TTC549 (cell line): ENCODE data around the gene GRIFIN.

Experiments
- FAIRE-seq: peaks from 2 replicates; lab custom pipeline; 2012; peaks lifted over from hg19 to GRCh38; lab: Jason Lieb, UNC

GRIFIN gene

DNA sequence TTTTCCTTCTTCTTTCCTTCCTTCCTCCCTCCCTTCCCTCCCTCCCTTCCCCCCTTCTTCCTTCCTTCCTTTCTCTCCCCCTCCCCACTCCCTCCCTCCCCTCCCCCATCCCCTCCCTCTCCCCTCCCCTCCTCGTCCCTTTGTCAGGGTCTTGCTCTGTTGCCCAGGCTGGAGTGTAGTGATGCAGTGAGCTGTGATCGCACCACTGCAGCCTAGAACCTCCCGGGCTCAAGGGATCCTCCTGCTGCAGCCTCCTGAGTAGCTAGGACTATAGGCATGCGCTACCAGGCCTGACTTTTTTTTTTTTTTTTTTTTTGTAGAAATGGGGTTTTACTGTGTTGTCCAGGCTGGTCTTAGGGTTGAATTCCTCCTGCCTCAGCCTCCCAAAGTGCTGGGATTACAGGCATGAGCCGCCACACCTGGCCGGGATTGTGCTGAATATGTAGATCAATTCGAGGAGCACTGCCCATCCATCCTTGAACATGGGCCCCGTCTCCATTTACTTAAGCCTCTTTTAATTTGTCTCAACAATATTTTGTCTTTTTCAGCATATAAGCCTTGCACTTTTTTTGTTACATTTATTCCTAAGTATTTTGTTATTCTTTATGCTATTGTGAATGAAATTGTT lies 23.4 kb downstream of the GRIFIN start:
- no peak for FAIRE-seq

DNA sequence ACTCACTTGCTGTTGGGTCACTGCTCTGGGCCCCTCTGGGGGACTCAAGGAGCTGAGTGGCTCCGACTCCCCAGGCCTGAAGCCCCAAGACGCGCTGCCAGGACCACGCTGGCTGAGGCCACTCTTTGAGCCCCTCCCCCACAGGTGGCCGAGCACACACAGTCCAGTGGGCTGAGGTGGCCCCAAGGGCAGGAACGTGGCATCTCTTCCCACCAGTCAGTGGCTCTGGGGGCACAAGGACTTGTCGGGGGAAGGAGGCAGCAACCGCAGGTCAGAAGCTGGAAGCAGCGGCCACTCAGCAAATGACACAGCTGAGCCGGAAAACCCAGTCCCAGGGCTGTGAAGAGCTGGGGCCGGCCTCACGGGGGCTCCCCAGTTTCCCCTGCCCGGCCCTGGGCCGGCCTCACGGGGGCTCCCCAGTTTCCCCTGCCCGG lies 24.1 kb downstream of the GRIFIN start:
- no peak for FAIRE-seq

- no peak for FAIRE-seq
Measured at GRCh38 chr7:2451171-2452073, 24.8 kb downstream of the GRIFIN start.

DNA sequence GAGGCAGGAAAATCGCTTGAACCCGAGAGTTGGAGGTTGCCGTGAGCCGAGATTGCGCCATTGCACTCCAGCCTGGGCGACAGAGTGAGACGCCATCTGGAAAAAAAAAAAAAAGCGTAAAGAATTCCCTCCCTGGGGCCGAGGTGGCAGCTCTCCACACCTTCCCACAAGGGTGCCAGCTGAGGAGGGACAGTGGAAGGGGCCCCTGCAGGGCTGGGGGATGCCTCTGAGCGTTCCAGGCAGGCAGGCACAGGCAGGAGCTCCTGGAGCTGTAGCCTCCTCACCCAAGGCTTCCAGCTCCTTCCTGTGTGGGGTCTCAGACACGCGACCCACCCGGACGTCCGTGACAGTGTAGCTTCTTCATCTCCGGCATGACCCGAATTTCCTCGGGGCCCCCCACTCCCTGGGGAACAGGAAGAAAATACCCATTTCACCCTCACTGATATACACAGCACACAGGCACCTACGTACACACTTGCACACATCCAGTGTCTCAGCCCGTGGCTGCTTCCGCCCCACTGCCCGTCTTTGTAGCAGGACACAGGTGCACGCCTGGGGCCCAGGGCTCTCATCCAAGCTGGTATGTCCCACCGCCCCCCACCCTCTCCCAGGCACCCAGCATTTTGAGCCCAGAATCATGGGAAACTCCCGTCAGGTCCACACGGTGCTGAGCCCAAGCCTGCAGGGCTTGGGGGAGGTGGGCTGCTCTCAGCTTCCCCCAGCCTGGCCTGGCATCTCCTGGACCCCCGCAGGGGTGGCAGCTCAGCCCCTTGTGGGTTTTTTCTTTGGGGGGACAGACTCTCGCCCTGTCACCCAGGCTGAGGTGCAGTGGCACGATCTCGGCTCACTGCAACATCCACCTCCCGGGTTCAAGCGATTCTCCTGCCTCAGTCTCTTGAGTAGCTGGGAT lies 25.7 kb downstream of the GRIFIN start:
- FAIRE-seq, result no peak

GRCh38 chr7:2446676-2447075 lies 29.5 kb downstream of the GRIFIN start:
- FAIRE-seq, result no peak

DNA sequence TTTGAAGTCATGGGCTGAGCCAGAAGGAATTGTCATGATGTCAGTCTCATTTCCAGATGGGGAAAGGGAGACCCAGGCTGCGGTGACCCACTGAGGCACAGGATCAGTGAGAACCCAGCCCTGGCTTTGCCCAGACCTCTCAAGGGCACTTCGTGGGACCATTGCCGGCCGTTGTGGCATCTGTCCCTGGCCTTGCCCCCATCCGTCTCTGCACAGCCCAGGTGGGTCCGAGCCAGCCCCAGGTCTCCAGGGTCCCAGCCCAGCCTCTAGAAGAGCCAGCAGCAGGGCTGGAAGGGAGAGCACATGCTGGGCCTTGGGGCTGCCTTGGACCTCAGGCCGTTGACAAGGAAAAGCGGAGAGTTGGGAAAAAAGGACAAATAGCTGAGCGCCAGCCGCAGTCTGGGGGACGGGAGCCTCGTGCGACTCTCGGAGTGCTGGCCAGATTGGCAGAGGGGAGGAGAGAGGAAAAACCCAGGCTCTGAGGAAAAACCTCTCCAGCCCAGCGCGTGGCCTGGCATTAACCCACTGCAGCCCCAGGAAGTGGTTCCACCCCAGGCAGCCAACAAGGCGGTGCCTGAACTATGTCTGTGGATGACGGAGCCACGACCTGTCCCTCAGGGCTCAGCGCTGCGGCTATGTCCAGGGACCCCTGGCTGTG lies 30.2 kb downstream of the GRIFIN start:
- FAIRE-seq, result no peak

DNA sequence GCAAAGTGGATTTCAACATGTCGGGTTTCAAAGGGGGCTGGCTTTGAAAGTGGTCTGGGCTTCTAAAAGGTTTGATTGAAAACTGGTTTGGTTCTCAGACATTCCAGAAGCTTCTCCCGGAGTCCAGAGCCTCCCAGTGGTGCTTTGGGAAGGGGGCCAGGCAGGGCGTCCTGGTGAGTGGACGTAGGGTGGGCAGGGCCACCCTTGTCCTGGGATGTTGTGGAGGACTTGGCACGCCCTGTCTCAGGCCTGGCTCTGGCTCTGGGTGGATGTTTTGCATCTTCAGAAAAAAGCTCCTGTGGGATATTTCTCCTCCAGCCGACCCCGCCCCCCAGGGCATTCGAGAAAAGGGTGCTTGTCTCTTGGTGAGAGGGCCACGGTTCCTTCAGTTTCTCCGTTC lies 31.2 kb downstream of the GRIFIN start:
- FAIRE-seq, result no peak

- FAIRE-seq, result no peak
Measured at GRCh38 chr7:2444476-2444875, 31.7 kb downstream of the GRIFIN start.

DNA sequence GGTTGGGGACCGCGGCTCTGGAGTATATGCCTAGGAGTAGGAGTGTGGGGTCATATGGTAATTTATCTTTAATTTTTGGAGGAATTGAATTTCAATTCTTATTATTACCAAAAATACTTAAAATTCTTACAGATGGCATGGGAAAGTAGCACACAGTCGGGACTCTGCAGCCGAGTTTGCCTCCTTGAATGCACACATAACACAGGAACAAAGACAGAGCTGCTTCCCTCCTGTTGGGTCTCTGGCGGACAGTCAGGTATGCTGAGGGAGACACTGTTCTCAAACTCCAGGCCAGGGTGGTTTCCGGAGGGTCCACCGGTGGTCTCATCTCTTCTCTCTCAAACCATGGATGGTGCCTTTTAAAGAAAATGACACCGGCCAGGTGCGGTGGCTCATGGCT lies 32.7 kb downstream of the GRIFIN start:
- no peak for FAIRE-seq

- FAIRE-seq, result no peak
Measured at GRCh38 chr7:2441430-2442058, 34.7 kb downstream of the GRIFIN start.

DNA sequence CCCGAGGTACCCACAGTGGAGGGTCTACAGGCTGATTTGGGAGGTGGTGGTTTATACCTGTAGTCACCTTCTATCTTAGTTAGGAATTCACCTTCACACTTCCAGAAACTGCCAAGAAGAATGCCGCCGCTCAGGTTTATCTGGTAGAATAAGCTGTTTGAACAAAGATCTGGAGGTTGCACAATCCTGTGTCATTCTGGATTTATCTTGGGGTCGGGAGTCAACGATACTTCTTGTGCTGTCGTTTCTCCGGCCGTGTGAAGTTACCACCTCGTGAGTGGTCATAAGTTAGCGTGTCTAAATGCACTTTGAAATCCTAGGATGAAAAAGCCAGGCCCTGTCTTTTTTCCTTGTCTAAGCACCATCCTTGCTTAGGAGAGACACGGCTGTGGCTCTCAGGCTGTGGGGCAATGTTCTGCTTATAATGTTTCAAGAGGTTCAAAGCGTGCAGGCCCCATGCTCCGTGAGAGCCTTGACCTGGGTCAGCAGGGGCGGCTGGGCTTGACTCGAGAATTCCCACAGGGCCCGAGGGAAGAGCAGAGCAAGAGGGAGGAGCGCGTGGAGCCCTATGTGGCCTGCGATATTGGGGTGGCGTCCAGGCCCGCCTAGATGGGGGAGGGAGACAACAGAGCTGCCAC lies 35.5 kb downstream of the GRIFIN start:
- FAIRE-seq, result no peak

DNA sequence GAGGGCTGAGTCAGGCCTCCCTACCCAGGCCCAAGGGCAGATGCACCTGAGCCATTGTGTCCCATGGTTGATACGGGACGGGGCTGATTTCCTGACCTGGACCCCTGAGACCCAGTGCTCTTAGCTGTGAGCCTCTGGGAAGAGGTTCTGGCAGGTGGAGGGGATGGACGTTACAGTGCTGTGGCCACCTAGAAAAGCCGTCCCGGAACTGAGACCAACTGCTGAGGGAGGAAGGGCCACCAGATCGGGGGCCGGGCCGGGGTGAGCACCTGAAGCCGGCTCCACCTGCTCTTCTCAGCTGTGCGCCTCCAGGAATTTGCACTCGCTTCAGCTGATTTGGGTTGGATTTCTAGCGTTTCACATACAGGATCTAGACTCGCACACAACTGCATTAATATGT lies 37.4 kb downstream of the GRIFIN start:
- no peak for FAIRE-seq

DNA sequence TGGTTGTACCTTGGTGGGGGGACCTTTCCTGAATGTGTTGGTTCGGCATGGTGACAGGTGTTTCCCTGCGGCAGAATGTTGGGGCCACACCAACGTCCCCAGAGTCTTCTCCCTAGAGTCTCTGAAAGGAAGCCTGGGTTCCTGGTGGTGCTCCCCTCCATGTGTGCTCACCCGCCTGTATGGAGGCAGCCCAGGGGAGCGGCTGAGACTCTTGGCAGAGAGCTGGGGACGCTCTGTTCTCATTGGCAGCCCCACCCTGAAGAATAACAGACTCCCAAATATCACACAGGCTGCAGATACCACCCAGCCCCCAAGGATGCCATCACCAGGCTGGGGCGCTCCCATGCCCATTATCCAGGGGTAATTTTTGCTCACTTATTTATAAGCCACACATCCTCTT lies 38.0 kb downstream of the GRIFIN start:
- no peak for FAIRE-seq

GRCh38 chr7:2437537-2438148 lies 38.6 kb downstream of the GRIFIN start:
- no peak for FAIRE-seq

DNA sequence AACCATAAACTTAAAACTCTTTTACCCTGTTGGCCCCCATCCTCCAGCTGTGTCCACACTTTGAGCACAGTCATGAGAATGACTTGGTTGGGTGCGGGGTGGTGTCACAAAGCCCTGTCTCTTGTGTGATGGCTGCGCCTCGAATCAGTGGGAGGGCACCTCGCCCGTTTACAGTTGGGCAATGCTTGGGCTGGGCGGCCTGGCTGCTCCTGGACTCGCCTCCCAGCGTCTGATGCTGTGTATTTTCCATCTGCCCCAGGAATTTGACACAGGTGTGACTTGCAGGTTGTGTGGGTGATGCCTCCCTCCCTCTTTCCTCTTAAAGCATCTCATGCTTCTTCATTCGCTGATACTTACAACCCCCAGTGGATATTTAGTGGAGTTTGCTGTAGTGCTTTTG lies 39.1 kb downstream of the GRIFIN start:
- FAIRE-seq, result no peak

GRCh38 chr7:2436341-2437104 lies 39.7 kb downstream of the GRIFIN start:
- FAIRE-seq, result no peak

- no peak for FAIRE-seq
Measured at GRCh38 chr7:2435146-2435545, 41.1 kb downstream of the GRIFIN start.

GRCh38 chr7:2433713-2434550 lies 42.3 kb downstream of the GRIFIN start:
- no peak for FAIRE-seq
